ENCODE measurements around the gene TRIM58.

- TF ChIP-seq, protein P1, sequence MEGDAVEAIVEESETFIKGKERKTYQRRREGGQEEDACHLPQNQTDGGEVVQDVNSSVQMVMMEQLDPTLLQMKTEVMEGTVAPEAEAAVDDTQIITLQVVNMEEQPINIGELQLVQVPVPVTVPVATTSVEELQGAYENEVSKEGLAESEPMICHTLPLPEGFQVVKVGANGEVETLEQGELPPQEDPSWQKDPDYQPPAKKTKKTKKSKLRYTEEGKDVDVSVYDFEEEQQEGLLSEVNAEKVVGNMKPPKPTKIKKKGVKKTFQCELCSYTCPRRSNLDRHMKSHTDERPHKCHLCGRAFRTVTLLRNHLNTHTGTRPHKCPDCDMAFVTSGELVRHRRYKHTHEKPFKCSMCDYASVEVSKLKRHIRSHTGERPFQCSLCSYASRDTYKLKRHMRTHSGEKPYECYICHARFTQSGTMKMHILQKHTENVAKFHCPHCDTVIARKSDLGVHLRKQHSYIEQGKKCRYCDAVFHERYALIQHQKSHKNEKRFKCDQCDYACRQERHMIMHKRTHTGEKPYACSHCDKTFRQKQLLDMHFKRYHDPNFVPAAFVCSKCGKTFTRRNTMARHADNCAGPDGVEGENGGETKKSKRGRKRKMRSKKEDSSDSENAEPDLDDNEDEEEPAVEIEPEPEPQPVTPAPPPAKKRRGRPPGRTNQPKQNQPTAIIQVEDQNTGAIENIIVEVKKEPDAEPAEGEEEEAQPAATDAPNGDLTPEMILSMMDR (conservative IDR thresholded peaks at IDR 0.05 in 1 of 2, IDR thresholded peaks at IDR 0.05 in 1 of 2; ENCODE audit: low read depth in 1 of 2, low read length in 2 of 2): no peak
- no peak for TF ChIP-seq EZH2 (IDR thresholded peaks at IDR 0.05; ENCODE audit: low read length, missing control alignments)
These were observed 8.4 kb downstream of the TRIM58 start for GRCh38 chr1:247865416-247865815.
